AG09319 (cell line): ENCODE results near the gene EPB41L2.

ENCODE experiments used
- DNase-seq: peaks from one replicate; pipeline ENCODE4 v3.0.0-alpha.2; 2010; ENCODE audit warnings: low read depth; ENCODE audit errors: extremely low read depth
- TF ChIP-seq, protein P1 (sequence below): IDR thresholded peaks from 2 replicates; pipeline ENCODE4 v1.5.1; 2011; ENCODE audit warnings: low read depth, mild to moderate bottlenecking, inconsistent platforms, low read length, moderate library complexity

Gene EPB41L2

DNA sequence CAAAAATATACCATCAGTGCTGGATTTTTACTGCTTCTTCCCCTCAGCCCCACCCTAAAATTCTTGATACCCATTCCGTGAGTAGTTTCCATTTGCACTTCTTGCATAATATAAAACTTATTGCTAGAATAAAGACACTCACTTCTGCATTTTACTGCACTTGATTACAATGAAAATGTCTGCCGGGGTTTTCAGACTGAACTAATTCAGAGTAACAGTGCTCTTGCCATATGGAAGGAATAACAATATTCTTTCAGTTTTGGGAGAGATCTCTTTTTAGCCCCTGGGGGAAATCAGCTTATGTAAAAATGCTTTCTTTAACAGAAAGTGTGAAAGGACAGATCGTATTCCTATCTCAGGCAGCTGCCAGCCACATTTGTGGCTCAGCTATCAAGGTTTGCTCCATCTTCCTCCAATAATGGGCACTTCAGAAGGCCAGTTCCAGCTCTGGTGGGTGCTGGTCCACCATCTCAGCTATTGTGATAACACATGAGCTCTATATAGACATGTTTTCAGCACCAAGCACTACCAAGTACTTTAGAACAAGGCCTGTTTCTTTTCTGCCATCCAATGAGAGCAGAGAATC, 226.9 kb downstream of the EPB41L2 start:
- DNase-seq: no peak
- TF ChIP-seq, protein P1, sequence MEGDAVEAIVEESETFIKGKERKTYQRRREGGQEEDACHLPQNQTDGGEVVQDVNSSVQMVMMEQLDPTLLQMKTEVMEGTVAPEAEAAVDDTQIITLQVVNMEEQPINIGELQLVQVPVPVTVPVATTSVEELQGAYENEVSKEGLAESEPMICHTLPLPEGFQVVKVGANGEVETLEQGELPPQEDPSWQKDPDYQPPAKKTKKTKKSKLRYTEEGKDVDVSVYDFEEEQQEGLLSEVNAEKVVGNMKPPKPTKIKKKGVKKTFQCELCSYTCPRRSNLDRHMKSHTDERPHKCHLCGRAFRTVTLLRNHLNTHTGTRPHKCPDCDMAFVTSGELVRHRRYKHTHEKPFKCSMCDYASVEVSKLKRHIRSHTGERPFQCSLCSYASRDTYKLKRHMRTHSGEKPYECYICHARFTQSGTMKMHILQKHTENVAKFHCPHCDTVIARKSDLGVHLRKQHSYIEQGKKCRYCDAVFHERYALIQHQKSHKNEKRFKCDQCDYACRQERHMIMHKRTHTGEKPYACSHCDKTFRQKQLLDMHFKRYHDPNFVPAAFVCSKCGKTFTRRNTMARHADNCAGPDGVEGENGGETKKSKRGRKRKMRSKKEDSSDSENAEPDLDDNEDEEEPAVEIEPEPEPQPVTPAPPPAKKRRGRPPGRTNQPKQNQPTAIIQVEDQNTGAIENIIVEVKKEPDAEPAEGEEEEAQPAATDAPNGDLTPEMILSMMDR: no peak

DNA sequence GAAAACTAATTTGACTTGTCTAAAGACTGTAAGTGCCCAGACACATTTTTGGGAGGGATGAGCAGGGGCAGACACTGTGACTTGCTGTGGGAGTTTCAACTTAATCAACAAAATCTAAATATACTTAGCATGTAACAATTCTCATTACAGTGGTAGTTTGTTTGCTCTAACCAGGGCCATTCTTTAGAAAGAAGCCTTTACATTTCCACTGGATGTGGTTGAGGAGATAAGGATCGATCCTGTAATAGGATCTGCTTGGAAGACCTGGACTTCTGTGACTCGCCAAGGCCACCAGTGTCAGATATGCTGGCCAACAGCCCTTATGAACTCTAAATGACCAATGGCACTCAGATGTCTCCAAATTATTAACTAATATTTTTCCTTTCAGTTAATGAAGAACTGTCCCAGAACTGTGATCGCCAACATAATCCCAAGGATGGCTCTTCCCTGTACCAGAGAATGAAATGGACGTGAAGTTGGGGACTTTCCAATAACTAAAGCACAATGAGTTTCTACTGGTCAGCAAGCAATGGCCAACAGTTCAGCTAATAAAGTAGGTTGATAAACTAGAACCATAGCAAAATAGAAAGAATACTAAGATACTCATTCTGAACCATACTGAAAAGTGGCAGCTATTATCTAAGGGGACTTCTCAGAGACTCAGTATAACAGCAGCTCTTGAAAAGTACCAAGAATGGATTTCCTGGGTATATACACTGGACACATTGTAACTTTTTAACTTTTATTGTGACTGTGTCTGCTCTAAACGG, 228.4 kb downstream of the EPB41L2 start:
- no peak for DNase-seq
- TF ChIP-seq, protein P1: no peak

DNA sequence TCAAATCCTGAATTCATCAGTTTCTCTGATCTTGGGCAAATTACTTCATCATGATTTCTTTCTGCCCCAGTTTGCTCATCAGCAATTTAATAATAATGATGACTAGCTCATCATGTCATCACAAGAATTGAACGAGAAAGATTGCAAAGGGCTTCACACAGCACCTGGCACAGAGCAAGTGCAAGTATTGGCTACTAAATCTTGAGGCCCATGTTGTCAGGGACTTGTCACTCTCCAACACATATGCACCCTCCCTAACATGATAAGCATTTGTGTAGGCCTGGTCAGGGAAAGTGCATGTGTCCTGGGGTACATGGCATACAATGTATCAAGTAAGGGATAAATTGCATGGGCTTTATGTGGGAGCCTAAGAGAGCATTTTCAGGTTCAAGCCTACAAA, 229.5 kb downstream of the EPB41L2 start:
- TF ChIP-seq, protein P1: no peak
- no peak for DNase-seq

DNA sequence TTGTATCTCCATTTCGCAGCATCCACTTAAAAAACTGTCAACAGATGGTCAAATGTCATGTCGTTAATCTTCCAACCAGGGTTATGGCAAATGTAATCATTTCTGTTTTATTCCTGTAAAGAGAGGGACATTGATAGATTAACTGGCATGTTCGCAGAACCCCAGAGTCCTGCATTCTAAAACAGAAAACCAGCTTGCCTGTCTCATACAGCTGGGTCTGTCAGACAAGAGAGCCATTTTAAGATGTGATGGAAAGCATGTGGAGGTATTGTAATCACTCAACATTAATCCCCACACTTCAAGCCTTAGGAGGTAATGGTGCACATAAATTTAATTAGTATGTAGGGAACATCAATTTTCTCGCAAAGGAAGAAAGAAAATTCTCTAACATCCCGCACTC, 231.4 kb downstream of the EPB41L2 start:
- TF ChIP-seq, protein P1: no peak
- no peak for DNase-seq

DNA sequence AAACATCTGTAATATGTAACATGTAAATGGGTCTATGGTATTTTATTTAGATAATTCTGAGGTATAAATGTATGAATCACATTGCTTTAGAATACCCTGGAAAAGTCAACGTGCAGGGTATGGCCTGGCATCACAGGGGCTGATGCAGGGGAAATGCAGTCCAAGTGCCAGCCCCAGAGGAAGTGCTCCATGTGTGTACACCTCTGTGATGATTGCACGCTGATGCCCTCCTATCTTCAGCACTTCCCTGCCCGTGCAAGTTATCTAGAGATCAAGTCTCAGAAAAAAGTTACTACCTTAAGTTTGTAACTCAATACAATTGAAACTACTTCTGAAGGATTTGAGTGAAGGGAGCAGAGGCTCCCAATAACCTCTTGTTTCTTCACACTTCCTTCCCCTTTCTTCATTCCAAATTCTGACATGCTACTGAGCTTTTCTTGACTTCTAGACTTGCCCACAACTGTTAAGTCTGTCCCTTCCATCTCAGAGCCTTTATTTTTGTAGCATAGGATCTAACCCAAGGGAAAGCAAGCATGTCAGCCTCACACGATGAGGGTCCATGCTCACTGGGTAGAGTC, 233.6 kb downstream of the EPB41L2 start:
- no peak for DNase-seq
- TF ChIP-seq, protein P1: no peak

DNA sequence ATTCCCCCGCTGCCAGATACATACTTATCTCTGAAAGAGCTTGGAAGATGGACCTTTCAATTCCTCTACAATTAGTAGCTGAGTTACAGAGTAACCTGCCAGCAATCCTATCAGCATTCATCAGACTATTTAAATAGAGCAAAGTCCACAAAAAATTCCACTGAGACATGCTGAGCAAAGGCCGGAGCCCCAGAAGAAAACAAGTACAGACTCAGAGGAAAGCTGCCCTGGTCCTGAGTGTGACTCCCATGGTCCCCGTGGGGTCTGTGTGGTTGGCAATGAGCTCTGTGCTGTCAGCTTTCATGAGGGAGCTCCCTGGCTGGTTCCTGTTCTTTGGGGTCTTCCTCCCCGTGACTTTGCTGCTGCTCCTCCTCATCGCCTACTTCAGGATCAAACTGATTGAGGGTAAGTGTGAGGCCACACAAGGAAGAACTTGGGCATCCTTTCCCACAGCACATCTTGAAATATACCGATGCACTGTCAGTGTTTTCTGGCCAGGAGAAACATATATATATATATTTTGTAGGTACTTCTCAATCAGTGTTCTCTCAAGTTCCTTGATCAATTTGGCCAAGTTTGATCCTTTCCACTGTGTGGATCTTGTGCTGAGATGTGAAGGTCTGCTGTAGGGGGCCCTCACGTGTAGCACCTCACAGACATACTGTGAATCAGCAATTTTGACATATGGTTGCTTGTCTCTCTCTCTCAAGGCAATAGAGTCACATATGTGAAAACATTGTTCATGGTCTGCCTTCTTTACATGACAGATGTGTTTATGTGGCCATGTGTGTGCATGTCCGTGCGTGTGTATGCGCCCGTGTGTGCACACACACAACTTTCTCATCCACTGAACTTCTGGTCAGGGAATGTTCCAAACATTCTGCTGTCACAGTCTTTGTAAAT, 235.5 kb downstream of the EPB41L2 start, which contains the start of gene SMLR1:
Gene SMLR1 (plus strand): TSS at position 160 of the 903 bp plus-strand sequence. CDS start 8 bp downstream, at position 168.
- no peak for DNase-seq
- TF ChIP-seq, protein P1: no peak
